ENCODE measurements around the gene PSD4. TPM values are rescaled to one million over a fixed set of nuclear protein-coding genes. Genes with fewer than 3 reads are reported as not detected.

PSD4 gene
- total RNA-seq, 1 experiment from 2014 or later, result 9.6 TPM

DNA sequence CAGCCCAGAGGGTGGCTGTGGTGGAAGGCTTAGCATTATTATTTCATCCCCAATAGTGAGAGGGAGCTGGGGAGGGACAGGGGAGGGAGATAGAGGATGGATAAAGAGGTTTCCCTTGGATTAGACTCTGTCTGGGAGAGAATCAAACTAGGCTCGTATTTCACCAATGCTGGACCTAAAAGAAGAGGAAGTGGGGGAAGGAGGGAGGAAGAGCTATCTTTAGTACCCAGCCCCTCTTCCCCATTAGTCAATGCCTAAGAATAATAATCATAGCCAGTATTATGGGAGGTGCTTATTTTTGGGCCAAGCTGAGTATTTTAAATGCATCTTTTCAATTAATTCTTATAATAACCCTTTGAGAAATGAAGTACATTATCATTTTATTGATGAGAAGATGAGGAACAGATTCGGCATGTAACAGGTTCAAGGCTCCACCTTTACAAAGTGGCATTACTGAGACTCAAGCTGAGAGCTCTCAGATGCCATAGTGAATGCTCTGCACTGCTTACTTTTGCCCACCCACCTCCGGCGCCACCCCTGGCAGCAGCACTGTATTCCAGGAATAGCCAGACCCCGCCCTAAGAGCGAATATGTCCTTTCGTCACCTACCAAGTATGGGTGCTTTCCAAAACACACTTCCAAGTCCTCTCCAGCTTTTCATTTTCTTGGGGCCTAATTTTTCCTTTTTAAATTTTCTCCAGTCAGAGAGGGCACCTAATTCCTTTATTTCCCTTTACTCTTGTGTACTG, 83.9 kb downstream of the PSD4 start:
- intact Hi-C loops (cut with micrococcal nuclease), result no loop called here
- Mint-ChIP-seq H3K27ac (ENCODE audit: low read depth, unreplicated experiment) (no peak overlapping the region), H3K9me3 (ENCODE audit: unreplicated experiment) (peaks cover 5% of the 10 kb centered on the region), H3K27me3 (ENCODE audit: insufficient read depth, unreplicated experiment) (no peaks in the 10 kb centered on the region), H3K36me3 (ENCODE audit: insufficient read depth, unreplicated experiment) (no peaks in the 10 kb centered on the region), H3K4me1 (ENCODE audit: insufficient read depth, unreplicated experiment) (peaks cover 9% of the 10 kb centered on the region), H3K4me3 (ENCODE audit: unreplicated experiment) (no peak overlapping the region)
- ChIA-PET POLR2A (interaction anchor here (0.7 kb wide), 1 partner anchor 9 kb away, joined by 3 read pairs; no protein-coding TSS in a partner anchor), CTCF (interaction anchor here (1.3 to 25.7 kb wide), 5 partner anchors 9 to 133 kb away, joined by 6 to 505 read pairs (median 23); no protein-coding TSS in a partner anchor)
- BruUV-seq (replicated peaks), result no TSS peak
- TF ChIP-seq, protein P1, sequence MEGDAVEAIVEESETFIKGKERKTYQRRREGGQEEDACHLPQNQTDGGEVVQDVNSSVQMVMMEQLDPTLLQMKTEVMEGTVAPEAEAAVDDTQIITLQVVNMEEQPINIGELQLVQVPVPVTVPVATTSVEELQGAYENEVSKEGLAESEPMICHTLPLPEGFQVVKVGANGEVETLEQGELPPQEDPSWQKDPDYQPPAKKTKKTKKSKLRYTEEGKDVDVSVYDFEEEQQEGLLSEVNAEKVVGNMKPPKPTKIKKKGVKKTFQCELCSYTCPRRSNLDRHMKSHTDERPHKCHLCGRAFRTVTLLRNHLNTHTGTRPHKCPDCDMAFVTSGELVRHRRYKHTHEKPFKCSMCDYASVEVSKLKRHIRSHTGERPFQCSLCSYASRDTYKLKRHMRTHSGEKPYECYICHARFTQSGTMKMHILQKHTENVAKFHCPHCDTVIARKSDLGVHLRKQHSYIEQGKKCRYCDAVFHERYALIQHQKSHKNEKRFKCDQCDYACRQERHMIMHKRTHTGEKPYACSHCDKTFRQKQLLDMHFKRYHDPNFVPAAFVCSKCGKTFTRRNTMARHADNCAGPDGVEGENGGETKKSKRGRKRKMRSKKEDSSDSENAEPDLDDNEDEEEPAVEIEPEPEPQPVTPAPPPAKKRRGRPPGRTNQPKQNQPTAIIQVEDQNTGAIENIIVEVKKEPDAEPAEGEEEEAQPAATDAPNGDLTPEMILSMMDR (IDR thresholded peaks at IDR 0.05; ENCODE audit: unreplicated experiment), result no peak
- no peak for DNase-seq (ENCODE audit: unreplicated experiment)

DNA sequence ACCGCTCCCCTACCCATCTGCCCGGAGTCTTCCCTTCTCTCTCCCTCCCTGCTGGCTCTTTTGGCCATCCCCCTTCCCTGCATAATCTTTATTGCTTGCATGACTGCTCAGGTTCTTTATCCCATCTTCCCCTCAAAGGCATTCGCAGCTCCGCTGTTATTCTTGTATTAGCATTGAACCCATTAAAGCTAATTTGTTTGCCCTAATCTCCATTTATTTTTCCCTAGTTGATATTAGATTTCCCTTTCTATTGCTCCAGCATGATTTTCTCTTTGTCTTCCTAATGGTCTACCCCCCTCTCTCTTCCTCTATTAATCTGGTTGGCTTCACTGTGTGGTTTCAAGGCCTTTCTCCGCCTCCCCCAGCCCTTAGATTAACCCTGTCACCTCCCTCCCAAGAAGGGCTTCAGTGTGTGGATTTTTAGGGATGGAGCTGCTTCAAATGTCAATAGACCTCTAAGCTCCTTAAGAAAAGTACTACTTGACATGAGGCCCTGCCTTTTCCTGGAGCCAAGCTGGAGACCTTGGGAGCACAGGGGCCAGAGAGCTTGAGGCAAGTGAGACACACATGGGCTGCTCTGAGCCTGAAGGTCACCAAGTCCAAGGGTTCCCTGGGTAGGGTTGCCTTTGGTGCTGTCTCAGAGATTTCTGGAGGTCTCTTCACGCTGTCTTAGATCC, 84.8 kb downstream of the PSD4 start:
- peaks cover 2% of the 10 kb centered on the region for H3K4me1 Mint-ChIP-seq (ENCODE audit: insufficient read depth, unreplicated experiment)
- H3K27me3 Mint-ChIP-seq (ENCODE audit: insufficient read depth, unreplicated experiment), result no peaks in the 10 kb centered on the region
- no TSS peak for BruUV-seq (replicated peaks)
- peaks cover 5% of the 10 kb centered on the region for H3K9me3 Mint-ChIP-seq (ENCODE audit: unreplicated experiment)
- TF ChIP-seq, protein P1 (IDR thresholded peaks at IDR 0.05; ENCODE audit: unreplicated experiment), result no peak
- intact Hi-C loops (cut with micrococcal nuclease), result no loop called here
- H3K27ac Mint-ChIP-seq (ENCODE audit: low read depth, unreplicated experiment), result no peak overlapping the region
- ChIA-PET POLR2A (no interaction called here), CTCF (interaction anchor here (3.4 to 25.7 kb wide), 4 partner anchors 10 to 132 kb away, joined by 11 to 505 read pairs (median 28); no protein-coding TSS in a partner anchor)
- H3K4me3 Mint-ChIP-seq (ENCODE audit: unreplicated experiment), result no peak overlapping the region
- no peak for DNase-seq (ENCODE audit: unreplicated experiment)
- no peaks in the 10 kb centered on the region for H3K36me3 Mint-ChIP-seq (ENCODE audit: insufficient read depth, unreplicated experiment)

Other genes with a start within 250 kb of the PSD4 start
- gene IL36G, start 196.0 kb upstream of the PSD4 start, total RNA-seq (2022), result not detected in 2 replicates
- not detected in 2 replicates for gene IL36A, start 168.5 kb upstream of the PSD4 start, total RNA-seq (2022)
- not detected in 2 replicates for gene IL36B, start 121.1 kb upstream of the PSD4 start, total RNA-seq (2022)
- gene IL36RN, start 114.8 kb upstream of the PSD4 start, total RNA-seq (2022), result not detected in 2 replicates
- not detected in 2 replicates for gene IL1F10, start 106.0 kb upstream of the PSD4 start, total RNA-seq (2022)
- gene IL1RN, start 46.4 kb upstream of the PSD4 start, total RNA-seq (2022), result 0.39 TPM in 1 of 2 replicates, not detected in the other
- 2.4 TPM in 2 replicates for gene PAX8, start 105.0 kb downstream of the PSD4 start, total RNA-seq (2022)